H9 (cell line): Measurements from ENCODE around the gene INSYN1. TPM values are rescaled to one million over a fixed set of nuclear protein-coding genes. Genes with fewer than 3 reads are reported as not detected.

Source experiments
- DNase-seq: peaks from one replicate; pipeline ENCODE4 v3.0.0-alpha.2; 2017
- H2AFZ ChIP-seq: one replicate; pipeline ENCODE4 v1.6.1; 2013; ENCODE audit warnings: mild to moderate bottlenecking, low read length, control low read depth, moderate library complexity
- H2AK5ac ChIP-seq: 2 replicates; pipeline ENCODE4 v1.6.1; 2013; ENCODE audit warnings: low read length, control low read depth, mixed read lengths; ENCODE audit not compliant: insufficient read length
- H2BK120ac ChIP-seq: one replicate; pipeline ENCODE4 v1.6.1; 2013; ENCODE audit warnings: low read depth, mild to moderate bottlenecking, low read length, control low read depth, inconsistent platforms; ENCODE audit not compliant: poor library complexity, severe bottlenecking
- H2BK12ac ChIP-seq: 2 replicates; pipeline ENCODE4 v1.6.1; 2013; ENCODE audit warnings: low read length, control low read depth, mixed read lengths, low read depth; ENCODE audit not compliant: insufficient read length
- H2BK15ac ChIP-seq: 2 replicates; pipeline ENCODE4 v1.6.1; 2013; ENCODE audit warnings: low read depth, low read length, control low read depth
- H2BK20ac ChIP-seq: one replicate; pipeline ENCODE4 v1.6.1; 2013; ENCODE audit warnings: low read depth, mild to moderate bottlenecking, low read length, control low read depth, inconsistent platforms; ENCODE audit not compliant: poor library complexity, severe bottlenecking
- H2BK5ac ChIP-seq: 2 replicates; pipeline ENCODE4 v1.6.1; 2013; ENCODE audit warnings: low read length, control low read depth, mixed read lengths; ENCODE audit not compliant: insufficient read length
- H3K14ac ChIP-seq: 2 replicates; pipeline ENCODE4 v1.6.1; 2013; ENCODE audit warnings: low read length, control low read depth; ENCODE audit not compliant: insufficient read depth
- H3K18ac ChIP-seq: 2 replicates; pipeline ENCODE4 v1.6.1; 2013; ENCODE audit warnings: low read depth, mild to moderate bottlenecking, mixed read lengths, low read length, control low read depth; ENCODE audit not compliant: insufficient read length
- H3K23ac ChIP-seq: 2 replicates; pipeline ENCODE4 v1.6.1; 2013; ENCODE audit warnings: low read length, control low read depth, mixed read lengths, low read depth; ENCODE audit not compliant: insufficient read length
- H3K23me2 ChIP-seq: 2 replicates; pipeline ENCODE4 v1.6.1; 2013; ENCODE audit warnings: low read depth, mild to moderate bottlenecking, mixed read lengths, low read length, control low read depth; ENCODE audit not compliant: insufficient read length, poor library complexity, severe bottlenecking
- H3K27ac ChIP-seq: 2 replicates; pipeline ENCODE4 v1.5.1; 2013; ENCODE audit warnings: low read length, control low read depth, mixed read lengths, low read depth; ENCODE audit not compliant: insufficient read length
- H3K27me3 ChIP-seq: 2 replicates; pipeline ENCODE4 v1.6.1; 2013; ENCODE audit warnings: low read length, control low read depth, inconsistent platforms; ENCODE audit not compliant: insufficient read depth
- H3K4ac ChIP-seq: 2 replicates; pipeline ENCODE4 v1.6.1; 2013; ENCODE audit warnings: low read depth, mild to moderate bottlenecking, control low read depth, inconsistent platforms, low read length, moderate library complexity
- H3K4me1 ChIP-seq: 2 replicates; pipeline ENCODE4 v1.6.1; 2013; ENCODE audit warnings: low read length, control low read depth, inconsistent platforms; ENCODE audit not compliant: insufficient read depth
- H3K4me2 ChIP-seq: 2 replicates; pipeline ENCODE4 v1.6.1; 2013; ENCODE audit warnings: low read length, control low read depth, mixed read lengths; ENCODE audit not compliant: insufficient read length, insufficient read depth
- H3K56ac ChIP-seq: 2 replicates; pipeline ENCODE4 v1.6.1; 2013; ENCODE audit warnings: low read depth, mild to moderate bottlenecking, mixed read lengths, low read length, control low read depth; ENCODE audit not compliant: insufficient read length
- H3K79me1 ChIP-seq: 2 replicates; pipeline ENCODE4 v1.6.1; 2013; ENCODE audit warnings: low read depth, mild to moderate bottlenecking, moderate library complexity, low read length, control low read depth, inconsistent platforms; ENCODE audit not compliant: insufficient read depth, poor library complexity, severe bottlenecking
- H3K79me2 ChIP-seq: 2 replicates; pipeline ENCODE4 v1.6.1; 2013; ENCODE audit warnings: low read length, control low read depth, inconsistent platforms; ENCODE audit not compliant: insufficient read depth
- H3K9ac ChIP-seq: 2 replicates; pipeline ENCODE4 v1.6.1; 2013; ENCODE audit warnings: low read length, control low read depth, mixed read lengths; ENCODE audit not compliant: insufficient read length; ENCODE audit errors: extremely low read depth
- H3K9me3 ChIP-seq: one replicate; pipeline ENCODE4 v1.6.1; 2013; ENCODE audit warnings: low read depth, low read length, inconsistent platforms; ENCODE audit not compliant: control insufficient read depth
- H3T11ph ChIP-seq: one replicate; pipeline ENCODE4 v1.6.1; 2013; ENCODE audit warnings: mild to moderate bottlenecking, low read length, control low read depth, inconsistent platforms
- H4K20me1 ChIP-seq: one replicate; pipeline ENCODE4 v1.6.1; 2013; ENCODE audit not compliant: control insufficient read depth, insufficient read length, insufficient read depth
- H4K5ac ChIP-seq: 2 replicates; pipeline ENCODE4 v1.6.1; 2013; ENCODE audit warnings: low read depth, mild to moderate bottlenecking, mixed read lengths, low read length, control low read depth; ENCODE audit not compliant: insufficient read length
- H4K8ac ChIP-seq: replicated peaks from 2 replicates; pipeline ENCODE4 v1.6.1; 2013; ENCODE audit warnings: low read length, control low read depth, mixed read lengths, low read depth; ENCODE audit not compliant: insufficient read length
- H4K91ac ChIP-seq: 2 replicates; pipeline ENCODE4 v1.6.1; 2013; ENCODE audit warnings: low read depth, mild to moderate bottlenecking, moderate library complexity, mixed read lengths, low read length, control low read depth; ENCODE audit not compliant: insufficient read length
- H3K27ac Mint-ChIP-seq, 3 experiments: 2 replicates in 2 of 3; 3 replicates in 1 of 3; pipeline ENCODE4 v1.8.0; 2020 to 2021; ENCODE audit warnings: mixed read lengths in 3 of 3, mild to moderate bottlenecking in 1 of 3, moderate library complexity in 1 of 3
- H3K27me3 Mint-ChIP-seq: 2 replicates; pipeline ENCODE4 v1.8.0; 2021; ENCODE audit warnings: low read depth, mild to moderate bottlenecking, moderate library complexity, mixed read lengths
- H3K36me3 Mint-ChIP-seq, 3 experiments: 2 replicates in 2 of 3; 3 replicates in 1 of 3; pipeline ENCODE4 v1.8.0; 2020 to 2021; ENCODE audit warnings: low read depth in 3 of 3, mixed read lengths in 3 of 3; ENCODE audit not compliant: insufficient read depth in 1 of 3
- H3K4me1 Mint-ChIP-seq, 2 experiments: 2 replicates each; pipeline ENCODE4 v1.8.0; 2020; ENCODE audit warnings: mixed read lengths in 2 of 2
- H3K4me3 Mint-ChIP-seq, 2 experiments: 2 replicates in 1 of 2; 3 replicates in 1 of 2; pipeline ENCODE4 v1.8.0; 2020 to 2021; ENCODE audit warnings: mild to moderate bottlenecking in 2 of 2, mixed read lengths in 2 of 2, moderate library complexity in 1 of 2
- H3K9me3 Mint-ChIP-seq, 2 experiments: 2 replicates in 1 of 2; 3 replicates in 1 of 2; pipeline ENCODE4 v1.8.0; 2020; ENCODE audit warnings: mild to moderate bottlenecking in 2 of 2, mixed read lengths in 2 of 2, moderate library complexity in 1 of 2
- CTCF ChIP-seq: fragments of 200-600 bp; sonication (generic); conservative IDR thresholded peaks from 3 replicates; pipeline ENCODE4 v1.8.0; 2021; ENCODE audit warnings: antibody characterized with exemption, mild to moderate bottlenecking
- WGBS: extraction: QIAGEN DNeasy Blood & Tissue Kit; methylation state at CpG from one replicate; pipeline ENCODE4 v1.1.7; 2013; ENCODE audit warnings: missing lambda C conversion rate, low lambda C conversion rate, mixed read lengths; ENCODE audit not compliant: insufficient read length; ENCODE audit errors: extremely low coverage; 5-methylcytosine and 5-hydroxymethylcytosine counted together
- total RNA-seq: library from RNA; stranded (reverse); gene quantifications from 2 replicates; pipeline ENCODE4 v1.2.1, GENCODE V29; 2021

The INSYN1 gene
- total RNA-seq, 1 experiment from 2014 or later, result 1.9 TPM

GRCh38 chr15:73792415-73792814 lies 39.3 kb upstream of the INSYN1 start:
- Histone ChIP-seq H2AK5ac (no peak overlapping the region), H3K9me3 (no peaks in the 10 kb centered on the region), H3T11ph (no peak overlapping the region), H2BK15ac (no peak overlapping the region), H2AFZ (no peak overlapping the region), H2BK20ac (no peak overlapping the region), H3K27me3 (no peaks in the 10 kb centered on the region), H3K27ac (no peak overlapping the region), H2BK12ac (no peak overlapping the region), H4K20me1 (no peaks in the 10 kb centered on the region), H3K4me2 (no peak overlapping the region), H3K18ac (no peak overlapping the region), H2BK5ac (no peak overlapping the region), H3K23me2 (no peaks in the 10 kb centered on the region), H3K56ac (no peak overlapping the region), H3K4me1 (peaks cover 8% of the 10 kb centered on the region; the same call in 1 of the 2 replicates), H4K91ac (no peak overlapping the region), H3K14ac (no peak overlapping the region), H4K5ac (no peak overlapping the region), H3K79me1 (no peaks in the 10 kb centered on the region), H4K8ac (no peak overlapping the region), H3K4ac (no peak overlapping the region), H3K9ac (no peak overlapping the region), H3K79me2 (no peaks in the 10 kb centered on the region), H2BK120ac (no peak overlapping the region), H3K23ac (no peak overlapping the region)
- Mint-ChIP-seq H3K4me1 (peaks cover 18 to 23% of the 10 kb centered on the region in 2 experiments), H3K36me3 (no peaks in the 10 kb centered on the region; a peak in 1 of 7 replicates), H3K27ac (no peak overlapping the region), H3K9me3 (no peaks in the 10 kb centered on the region; a peak in 1 of 5 replicates), H3K4me3 (no peak overlapping the region), H3K27me3 (peaks cover 5% of the 10 kb centered on the region)
- no CpG with 5 or more reads among the region's 7 CpGs for WGBS
- 0 out of 3 replicates have a peak, but pooled peaks have one; percentile 13 for TF ChIP-seq CTCF
- DNase-seq, result no peak
